ENCODE measurements around the gene AKT2.

Gene AKT2

GRCh38 chr19:40256512-40256911, 28.6 kb downstream of the AKT2 start:
- DNase-seq (ENCODE audit: low spot score): no peak
- TF ChIP-seq CTCF (IDR thresholded peaks at IDR 0.05; ENCODE audit: extremely low read depth, missing control alignments): no peak

GRCh38 chr19:40255619-40256166, 29.5 kb downstream of the AKT2 start:
- TF ChIP-seq CTCF (IDR thresholded peaks at IDR 0.05; ENCODE audit: extremely low read depth, missing control alignments): no peak
- DNase-seq (ENCODE audit: low spot score): no peak

- TF ChIP-seq CTCF (IDR thresholded peaks at IDR 0.05; ENCODE audit: extremely low read depth, missing control alignments): no peak
- no peak for DNase-seq (ENCODE audit: low spot score)
These were observed 30.3 kb downstream of the AKT2 start for GRCh38 chr19:40254714-40255418.

- no peak for DNase-seq (ENCODE audit: low spot score)
- TF ChIP-seq CTCF (IDR thresholded peaks at IDR 0.05; ENCODE audit: extremely low read depth, missing control alignments): no peak
These were observed 31.5 kb downstream of the AKT2 start for GRCh38 chr19:40253611-40254092.

- no peak for TF ChIP-seq CTCF (IDR thresholded peaks at IDR 0.05; ENCODE audit: extremely low read depth, missing control alignments)
- no peak for DNase-seq (ENCODE audit: low spot score)
These were observed 32.8 kb downstream of the AKT2 start for GRCh38 chr19:40252395-40252794.

GRCh38 chr19:40251991-40252390, 33.2 kb downstream of the AKT2 start:
- no peak for DNase-seq (ENCODE audit: low spot score)
- TF ChIP-seq CTCF (IDR thresholded peaks at IDR 0.05; ENCODE audit: extremely low read depth, missing control alignments): no peak

DNA sequence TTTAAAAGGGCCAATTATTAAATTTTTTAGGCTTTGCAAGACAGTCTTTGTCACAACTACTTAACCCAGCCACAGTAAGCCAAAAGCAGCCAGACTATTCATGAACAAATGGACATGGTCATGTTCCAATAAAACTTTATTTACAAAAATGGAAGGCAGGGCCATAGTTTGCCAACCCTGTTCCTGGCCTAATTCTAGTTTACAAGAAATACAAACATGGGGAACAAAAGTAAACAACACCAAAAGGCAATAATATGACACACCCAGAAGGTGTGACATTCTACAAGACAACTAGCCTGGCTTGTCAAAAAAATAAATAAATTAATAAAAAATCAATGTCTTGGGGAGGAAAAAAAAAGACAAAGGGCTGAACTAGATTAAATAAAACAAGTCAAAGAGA, 33.9 kb downstream of the AKT2 start:
- TF ChIP-seq CTCF (IDR thresholded peaks at IDR 0.05; ENCODE audit: extremely low read depth, missing control alignments): no peak
- DNase-seq (ENCODE audit: low spot score): no peak
